DND-41 (cell line): ENCODE measurements around the gene MARS1.

ENCODE experiments used
- EZH2 ChIP-seq: IDR thresholded peaks from 3 replicates; pipeline ENCODE4 v1.6.1; 2012; ENCODE audit warnings: borderline replicate concordance, low read depth, mild to moderate bottlenecking, moderate library complexity, low read length, inconsistent platforms; ENCODE audit not compliant: severe bottlenecking
- TF ChIP-seq, protein P1 (sequence below): IDR thresholded peaks from 2 replicates; pipeline ENCODE4 v1.5.1; 2012; ENCODE audit warnings: borderline replicate concordance, low read length, moderate library complexity, mild to moderate bottlenecking; ENCODE audit not compliant: poor library complexity, severe bottlenecking; ENCODE audit errors: extremely low read depth

DNA sequence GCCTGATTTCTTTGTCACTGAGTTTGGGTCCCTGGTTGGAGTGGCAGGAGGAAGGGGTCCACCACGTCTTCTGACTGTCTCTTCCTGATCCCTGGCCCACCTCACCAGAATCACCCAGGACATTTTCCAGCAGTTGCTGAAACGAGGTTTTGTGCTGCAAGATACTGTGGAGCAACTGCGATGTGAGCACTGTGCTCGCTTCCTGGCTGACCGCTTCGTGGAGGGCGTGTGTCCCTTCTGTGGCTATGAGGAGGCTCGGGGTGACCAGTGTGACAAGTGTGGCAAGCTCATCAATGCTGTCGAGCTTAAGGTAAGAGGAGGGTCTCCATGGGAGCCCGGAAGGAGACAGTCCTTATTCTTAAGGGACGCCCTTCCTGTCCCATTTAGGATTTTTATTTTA, 12.3 kb downstream of the MARS1 start:
- TF ChIP-seq, protein P1, sequence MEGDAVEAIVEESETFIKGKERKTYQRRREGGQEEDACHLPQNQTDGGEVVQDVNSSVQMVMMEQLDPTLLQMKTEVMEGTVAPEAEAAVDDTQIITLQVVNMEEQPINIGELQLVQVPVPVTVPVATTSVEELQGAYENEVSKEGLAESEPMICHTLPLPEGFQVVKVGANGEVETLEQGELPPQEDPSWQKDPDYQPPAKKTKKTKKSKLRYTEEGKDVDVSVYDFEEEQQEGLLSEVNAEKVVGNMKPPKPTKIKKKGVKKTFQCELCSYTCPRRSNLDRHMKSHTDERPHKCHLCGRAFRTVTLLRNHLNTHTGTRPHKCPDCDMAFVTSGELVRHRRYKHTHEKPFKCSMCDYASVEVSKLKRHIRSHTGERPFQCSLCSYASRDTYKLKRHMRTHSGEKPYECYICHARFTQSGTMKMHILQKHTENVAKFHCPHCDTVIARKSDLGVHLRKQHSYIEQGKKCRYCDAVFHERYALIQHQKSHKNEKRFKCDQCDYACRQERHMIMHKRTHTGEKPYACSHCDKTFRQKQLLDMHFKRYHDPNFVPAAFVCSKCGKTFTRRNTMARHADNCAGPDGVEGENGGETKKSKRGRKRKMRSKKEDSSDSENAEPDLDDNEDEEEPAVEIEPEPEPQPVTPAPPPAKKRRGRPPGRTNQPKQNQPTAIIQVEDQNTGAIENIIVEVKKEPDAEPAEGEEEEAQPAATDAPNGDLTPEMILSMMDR = no peak
- no peak for TF ChIP-seq EZH2
